H1 (cell line): ENCODE measurements around the gene ADGRL2. TPM values are rescaled to one million over a fixed set of nuclear protein-coding genes. Genes with fewer than 3 reads are reported as not detected.

Experiments
- CTCF ChIA-PET: fragments of 300-600 bp; sonication (Branson Sonifier 250); formaldehyde crosslinking; loops from one replicate; lab custom pipeline; 2021; ENCODE audit not compliant: partially characterized antibody; lab: Charles Lee
- POLR2A ChIA-PET: fragments of 300-600 bp; sonication (Branson Sonifier 250); formaldehyde crosslinking; loops from one replicate; lab custom pipeline; 2021; ENCODE audit warnings: inconsistent platforms; ENCODE audit not compliant: partially characterized antibody; lab: Charles Lee
- DNase-seq, 2 experiments: peaks; one replicate each; pipeline versions ENCODE4 v3.0.0 to v3.0.0-alpha.2; 2010 to 2022; ENCODE audit warnings: low spot score in 2 of 2, low read depth in 1 of 2, mixed read lengths in 1 of 2
- FAIRE-seq: peaks from 2 replicates; lab custom pipeline; 2011; peaks lifted over from hg19 to GRCh38; lab: Jason Lieb, UNC
- H2AFZ ChIP-seq: 2 replicates; pipeline ENCODE4 v1.8.1; 2012; ENCODE audit warnings: low read length, inconsistent platforms
- H2AK5ac ChIP-seq: 2 replicates; pipeline ENCODE4 v1.6.1; 2013; ENCODE audit warnings: low read depth, low read length
- H2BK120ac ChIP-seq: replicated peaks from 2 replicates; pipeline ENCODE3; 2013; ENCODE audit warnings: low read depth, low read length, inconsistent platforms
- H2BK12ac ChIP-seq: 2 replicates; pipeline ENCODE4 v1.6.1; 2013; ENCODE audit warnings: low read depth, low read length
- H2BK15ac ChIP-seq: 2 replicates; pipeline ENCODE4 v1.6.1; 2013; ENCODE audit warnings: low read length
- H2BK20ac ChIP-seq: 2 replicates; pipeline ENCODE4 v1.6.1; 2013; ENCODE audit warnings: low read length
- H2BK5ac ChIP-seq: 2 replicates; pipeline ENCODE4 v1.6.1; 2013; ENCODE audit warnings: low read depth, low read length
- H3K14ac ChIP-seq: 2 replicates; pipeline ENCODE4 v1.6.1; 2013; ENCODE audit warnings: inconsistent platforms; ENCODE audit not compliant: insufficient read length
- H3K18ac ChIP-seq: 2 replicates; pipeline ENCODE4 v1.6.1; 2013; ENCODE audit warnings: low read length; ENCODE audit errors: extremely low read depth
- H3K23ac ChIP-seq: 2 replicates; pipeline ENCODE4 v1.6.1; 2013; ENCODE audit warnings: inconsistent platforms; ENCODE audit not compliant: insufficient read length
- H3K23me2 ChIP-seq: 2 replicates; pipeline ENCODE4 v1.6.1; 2013; ENCODE audit warnings: low read depth, low read length
- H3K27ac ChIP-seq: 2 replicates; pipeline ENCODE4 v1.6.1; 2011; ENCODE audit warnings: low read depth, low read length, inconsistent platforms
- H3K27me3 ChIP-seq, 4 experiments: replicated peaks in 1 of 4; 1 replicate in 1 of 4; 2 replicates in 3 of 4; pipeline versions ENCODE4 v1.6.1 to v1.8.1; 2011 to 2013; ENCODE audit warnings: low read length in 3 of 4, mild to moderate bottlenecking in 3 of 4, inconsistent platforms in 2 of 4, mixed read lengths in 2 of 4, moderate library complexity in 1 of 4; ENCODE audit not compliant: control insufficient read depth in 3 of 4, insufficient read depth in 3 of 4; ENCODE audit errors: extremely low read depth in 1 of 4
- H3K36me3 ChIP-seq, 4 experiments: 2 replicates each; pipeline versions ENCODE4 v1.6.1 to v1.8.1; 2011 to 2013; ENCODE audit warnings: mild to moderate bottlenecking in 4 of 4, low read length in 3 of 4, moderate library complexity in 2 of 4, control low read depth in 1 of 4, inconsistent platforms in 1 of 4; ENCODE audit not compliant: insufficient read depth in 4 of 4, control insufficient read depth in 2 of 4
- H3K4ac ChIP-seq: replicated peaks from 2 replicates; pipeline ENCODE3; 2013; ENCODE audit warnings: low read length, low read depth, mixed read lengths, inconsistent platforms; ENCODE audit not compliant: insufficient read length
- H3K4me1 ChIP-seq, 4 experiments: replicated peaks in 1 of 4; 1 replicate in 1 of 4; 2 replicates in 3 of 4; pipeline versions ENCODE4 v1.6.1 to v1.8.1; 2011 to 2013; ENCODE audit warnings: low read length in 3 of 4, inconsistent platforms in 2 of 4, mixed read lengths in 1 of 4; ENCODE audit not compliant: insufficient read depth in 4 of 4, control insufficient read depth in 3 of 4
- H3K4me2 ChIP-seq, 2 experiments: 2 replicates each; pipeline versions ENCODE4 v1.6.1 to v1.8.1; 2011 to 2013; ENCODE audit warnings: low read depth in 2 of 2, low read length in 2 of 2, control low read depth in 1 of 2, inconsistent platforms in 1 of 2, mild to moderate bottlenecking in 1 of 2; ENCODE audit not compliant: insufficient read depth in 1 of 2
- H3K4me3 ChIP-seq, 4 experiments: fragments of 200-600, 300-600 bp in 1 of 4; sonication (generic), shearing (Covaris generic), sonication (Bioruptor Twin) in 1 of 4; 2 replicates each; pipeline versions ENCODE4 v1.5.1 to v1.8.1; 2011 to 2016; ENCODE audit warnings: low read length in 4 of 4, low read depth in 3 of 4, control low read depth in 2 of 4, inconsistent platforms in 2 of 4, mild to moderate bottlenecking in 2 of 4, mixed read lengths in 1 of 4, moderate library complexity in 1 of 4; ENCODE audit not compliant: insufficient read depth in 2 of 4; ENCODE audit errors: extremely low read depth in 1 of 4
- H3K56ac ChIP-seq: replicated peaks from 2 replicates; pipeline ENCODE3; 2013; ENCODE audit warnings: low read depth, mild to moderate bottlenecking, mixed read lengths, low read length, inconsistent platforms; ENCODE audit not compliant: insufficient read length
- H3K79me1 ChIP-seq: 2 replicates; pipeline ENCODE4 v1.6.1; 2013; ENCODE audit warnings: low read depth, low read length, control low read depth
- H3K79me2 ChIP-seq, 2 experiments: 2 replicates each; pipeline versions ENCODE4 v1.6.1 to v1.8.1; 2012 to 2013; ENCODE audit warnings: low read length in 2 of 2, mild to moderate bottlenecking in 2 of 2, inconsistent platforms in 1 of 2; ENCODE audit not compliant: insufficient read depth in 2 of 2, control insufficient read depth in 1 of 2
- H3K9ac ChIP-seq, 4 experiments: replicated peaks in 1 of 4; 1 replicate in 1 of 4; 2 replicates in 3 of 4; pipeline versions ENCODE4 v1.6.1 to v1.8.1; 2011 to 2013; ENCODE audit warnings: low read depth in 3 of 4, low read length in 3 of 4, control low read depth in 2 of 4, mild to moderate bottlenecking in 2 of 4, moderate library complexity in 2 of 4, inconsistent platforms in 1 of 4; ENCODE audit errors: extremely low read depth in 1 of 4
- H3K9me3 ChIP-seq, 2 experiments: 2 replicates each; pipeline versions ENCODE4 v1.6.1 to v1.8.1; 2012 to 2013; ENCODE audit warnings: mild to moderate bottlenecking in 2 of 2, moderate library complexity in 2 of 2, control low read depth in 1 of 2, inconsistent platforms in 1 of 2, low read depth in 1 of 2, low read length in 1 of 2, mixed read lengths in 1 of 2; ENCODE audit not compliant: insufficient read depth in 2 of 2
- H4K20me1 ChIP-seq, 2 experiments: replicated peaks in 1 of 2; 2 replicates each; pipeline versions ENCODE3 to v1.8.1; 2011 to 2013; ENCODE audit warnings: inconsistent platforms in 2 of 2, low read length in 2 of 2, mild to moderate bottlenecking in 1 of 2; ENCODE audit not compliant: insufficient read depth in 2 of 2, control insufficient read depth in 1 of 2
- H4K5ac ChIP-seq: 2 replicates; pipeline ENCODE4 v1.6.1; 2013; ENCODE audit warnings: low read length, low read depth, mixed read lengths, inconsistent platforms; ENCODE audit not compliant: insufficient read length
- H4K8ac ChIP-seq: 2 replicates; pipeline ENCODE4 v1.8.0; 2013; ENCODE audit warnings: mild to moderate bottlenecking, moderate library complexity, low read length, inconsistent platforms; ENCODE audit not compliant: insufficient read depth; ENCODE audit errors: extremely low read depth
- H4K91ac ChIP-seq: replicated peaks from 2 replicates; pipeline ENCODE3; 2013; ENCODE audit warnings: low read length, mixed read lengths, inconsistent platforms; ENCODE audit not compliant: insufficient read length
- BCL11A ChIP-seq, 2 experiments: IDR thresholded peaks; one replicate each; pipeline ENCODE4 v1.6.1; 2011; ENCODE audit warnings: low read depth in 2 of 2, low read length in 2 of 2, mild to moderate bottlenecking in 2 of 2
- CHD1 ChIP-seq: IDR thresholded peaks from 2 replicates; pipeline ENCODE4 v1.6.1; 2012; ENCODE audit warnings: low read depth, low read length, improper control_type of control experiment
- GABPA ChIP-seq: IDR thresholded peaks from 2 replicates; pipeline ENCODE4 v1.6.1; 2011; ENCODE audit warnings: mild to moderate bottlenecking, low read length, moderate library complexity, borderline replicate concordance; ENCODE audit not compliant: insufficient read depth
- GTF2F1 ChIP-seq: IDR thresholded peaks from 2 replicates; pipeline ENCODE4 v1.6.1; 2012; ENCODE audit warnings: low read depth, low read length, improper control_type of control experiment, borderline replicate concordance
- HDAC2 ChIP-seq, 2 experiments: fragments of 300-600 bp in 1 of 2; sonication (generic) in 1 of 2; IDR thresholded peaks; 2 replicates each; pipeline ENCODE4 v1.6.1; 2011 to 2012; ENCODE audit warnings: low read depth in 2 of 2, low read length in 2 of 2, mild to moderate bottlenecking in 2 of 2, moderate library complexity in 2 of 2, borderline replicate concordance in 1 of 2, inconsistent platforms in 1 of 2
- PHF8 ChIP-seq: fragments of 200-600 bp; sonication (generic); conservative IDR thresholded peaks from 2 replicates; pipeline ENCODE4 v1.7.1; 2012; ENCODE audit warnings: low read depth, mild to moderate bottlenecking, inconsistent platforms, low read length, moderate library complexity
- RNF2 ChIP-seq: fragments of 200-900, 300-1000 bp; sonication (generic); IDR thresholded peaks from 2 replicates; pipeline ENCODE4 v1.7.1; 2016; ENCODE audit warnings: borderline replicate concordance, low read depth, mild to moderate bottlenecking, antibody characterized with exemption, low read length; ENCODE audit not compliant: poor library complexity, severe bottlenecking; ENCODE audit errors: missing control alignments
- ZNF274 ChIP-seq: IDR thresholded peaks from 2 replicates; pipeline ENCODE4 v1.7.0; 2012; ENCODE audit warnings: low read length, borderline replicate concordance; ENCODE audit errors: extremely low read depth
- WGBS, 2 experiments: shearing (Covaris generic) in 1 of 2; methylation state at CpG; one replicate each; pipeline versions ENCODE4 v1.1.6 to v1.1.7; 2013 to 2015; ENCODE audit warnings: low lambda C conversion rate in 2 of 2, mixed read lengths in 2 of 2, inconsistent platforms in 1 of 2, low coverage in 1 of 2, missing lambda C conversion rate in 1 of 2; ENCODE audit not compliant: insufficient replicate concordance in 2 of 2, insufficient coverage in 1 of 2, insufficient read length in 1 of 2; ENCODE audit errors: extremely low coverage in 1 of 2, missing lambda C conversion rate in 1 of 2; 5-methylcytosine and 5-hydroxymethylcytosine counted together
- polyA plus RNA-seq, 7 experiments: library from polyadenylated mRNA; depleted of rRNA in 3 of 7; stranded (reverse) in 5 of 7; unstranded in 2 of 7; fragments of >200 nt in 5 of 7; fragments of 200-250 nt in 2 of 7; gene quantifications; 1 replicate in 5 of 7; 2 replicates in 1 of 7; 4 replicates in 1 of 7; pipeline versions ENCODE4 v1.2.1 to v1.2.3, GENCODE V29; 2011 to 2013; ENCODE audit warnings: missing spikeins in 2 of 7, mixed read lengths in 2 of 7
- total RNA-seq: library from RNA; stranded (reverse); fragmentation: NEBNext Ultra II Directional; extraction: Animal tissue kit (Norgen Biotek cat#: 25700); gene quantifications from 2 replicates; pipeline ENCODE4 v1.2.1, GENCODE V29; 2021
- TF ChIP-seq, protein P1 (sequence below): IDR thresholded peaks from 2 replicates; pipeline ENCODE4 v1.6.1; 2012; ENCODE audit warnings: inconsistent platforms

Gene ADGRL2
- total and polyA plus RNA-seq, 2 of the 8 experiments (the other 6 are each of a cell fraction or from before 2014, with no cell fraction given): 113 to 124 TPM

DNA sequence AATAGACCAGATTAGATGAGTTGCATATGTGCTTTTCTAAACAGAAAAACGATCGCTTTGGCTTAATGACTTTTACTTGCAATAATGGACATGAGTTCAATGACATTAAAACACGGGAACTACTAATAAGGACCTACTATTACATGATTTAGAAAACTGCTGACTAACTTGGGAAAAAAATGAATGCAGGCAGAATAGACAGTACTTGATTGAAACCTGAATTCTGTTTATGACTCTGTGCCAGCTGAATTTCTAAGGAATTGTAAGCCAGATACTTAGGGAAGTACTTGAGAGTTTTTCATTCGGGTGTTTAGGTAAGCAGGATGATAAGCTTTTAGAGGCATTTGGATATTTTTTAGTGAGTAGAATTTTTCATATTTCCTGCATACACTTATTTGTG lies 12.0 kb downstream of the ADGRL2 start:
- Histone ChIP-seq H2BK120ac (no peak overlapping the region), H3K23me2 (no peaks in the 10 kb centered on the region), H2AFZ (no peak overlapping the region), H3K4ac (no peak overlapping the region), H3K9me3 (no peaks in the 10 kb centered on the region), H4K5ac (no peak overlapping the region), H3K79me2 (peaks cover 16 to 100% of the 10 kb centered on the region in 2 experiments; a peak in 3 of 4 replicates), H3K4me2 (no peak overlapping the region), H4K8ac (no peak overlapping the region), H3K18ac (no peak overlapping the region), H2AK5ac (no peak overlapping the region), H3K14ac (no peak overlapping the region), H2BK12ac (no peak overlapping the region), H3K4me1 (peaks cover 3 to 12% (median 4%) of the 10 kb centered on the region in 4 experiments; a peak in 5 of 7 replicates), H2BK5ac (no peak overlapping the region), H3K4me3 (no peak overlapping the region), H4K91ac (no peak overlapping the region), H3K27ac (no peak overlapping the region), H2BK15ac (no peak overlapping the region), H3K79me1 (no peaks in the 10 kb centered on the region), H4K20me1 (peaks cover 7 to 17% of the 10 kb centered on the region in 2 experiments), H3K36me3 (no peaks in the 10 kb centered on the region; a peak in 1 of 8 replicates), H3K27me3 (no peaks in the 10 kb centered on the region), H3K56ac (no peak overlapping the region), H2BK20ac (no peak overlapping the region), H3K9ac (no peak overlapping the region), H3K23ac (no peak overlapping the region)
- CTCF ChIA-PET: interaction anchor here (0.6 to 1.9 kb wide), 2 partner anchors 12 to 597 kb away, joined by 3 to 4 read pairs; partner anchors contain the start of gene ADGRL2
- POLR2A ChIA-PET: interaction anchor here (1.2 kb wide), 1 partner anchor 12 kb away, joined by 5 read pairs; the partner anchor contains the start of gene ADGRL2
- WGBS, 2 experiments: 87% methylated on average over 4 of the region's 4 CpGs; no CpG with 5 or more reads in 1 of the 2 experiments
- FAIRE-seq: no peak
- no peak for DNase-seq
- TF ChIP-seq CHD1 (no peak), RNF2 (no peak), ZNF274 (no peak), HDAC2 (IDR thresholded peaks at IDR 0.05; ENCODE audit: borderline replicate concordance in 1 of 2, low read depth in 2 of 2, low read length in 2 of 2) (no peak), BCL11A (IDR thresholded peaks at IDR 0.05; ENCODE audit: low read depth in 2 of 2, low read length in 2 of 2) (no peak), GABPA (no peak), PHF8 (no peak), GTF2F1 (no peak)
- TF ChIP-seq, protein P1, sequence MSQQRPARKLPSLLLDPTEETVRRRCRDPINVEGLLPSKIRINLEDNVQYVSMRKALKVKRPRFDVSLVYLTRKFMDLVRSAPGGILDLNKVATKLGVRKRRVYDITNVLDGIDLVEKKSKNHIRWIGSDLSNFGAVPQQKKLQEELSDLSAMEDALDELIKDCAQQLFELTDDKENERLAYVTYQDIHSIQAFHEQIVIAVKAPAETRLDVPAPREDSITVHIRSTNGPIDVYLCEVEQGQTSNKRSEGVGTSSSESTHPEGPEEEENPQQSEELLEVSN: no peak
